COLO829 (cell line): Measurements from ENCODE around the gene POLG2.
"Not testable (repeated sequence)": the region's sequence is repeated elsewhere in the genome, so short reads cannot be mapped to it uniquely, and the experiment has no call there.

Experiments used
- DNase-seq: peaks from one replicate; pipeline ENCODE4 v3.0.0; 2012; ENCODE audit warnings: low spot score

Gene POLG2

GRCh38 chr17:64505340-64506200 lies 8.7 kb upstream of the POLG2 start:
- DNase-seq = peak; percentile 83

- no peak for DNase-seq
Measured at GRCh38 chr17:64504769-64505339, 8.0 kb upstream of the POLG2 start.

GRCh38 chr17:64503821-64504768 lies 7.2 kb upstream of the POLG2 start:
- no peak for DNase-seq

- no peak for DNase-seq
Measured at GRCh38 chr17:64503341-64503740, 6.5 kb upstream of the POLG2 start.

GRCh38 chr17:64502809-64503208 lies 6.0 kb upstream of the POLG2 start:
- DNase-seq = no peak

GRCh38 chr17:64502021-64502420 lies 5.2 kb upstream of the POLG2 start:
- no peak for DNase-seq

- no peak for DNase-seq
Measured at GRCh38 chr17:64500862-64501765, 4.3 kb upstream of the POLG2 start.

GRCh38 chr17:64500487-64500859 lies 3.6 kb upstream of the POLG2 start:
- DNase-seq = no peak

- DNase-seq = no peak
Measured at GRCh38 chr17:64499805-64500486, 3.1 kb upstream of the POLG2 start.

GRCh38 chr17:64498308-64499203 lies 1.7 kb upstream of the POLG2 start:
- DNase-seq = peak; percentile 60

GRCh38 chr17:64497565-64498035 lies 746 bp upstream of the POLG2 start:
- no peak for DNase-seq

- DNase-seq = no peak
Measured at GRCh38 chr17:64496348-64496785, 487 bp downstream of the POLG2 start.

GRCh38 chr17:64495300-64495699 lies 1.6 kb downstream of the POLG2 start:
- not testable (repeated sequence) for DNase-seq

GRCh38 chr17:64494121-64494520 lies 2.7 kb downstream of the POLG2 start:
- no peak for DNase-seq

GRCh38 chr17:64492481-64493109 lies 4.3 kb downstream of the POLG2 start:
- DNase-seq = no peak

GRCh38 chr17:64491994-64492393 lies 4.9 kb downstream of the POLG2 start:
- no peak for DNase-seq

GRCh38 chr17:64491034-64491860 lies 5.6 kb downstream of the POLG2 start:
- DNase-seq = no peak

GRCh38 chr17:64488301-64488700 lies 8.6 kb downstream of the POLG2 start:
- no peak for DNase-seq
